ENCODE results near the gene STRIP2.
"Not testable (repeated sequence)": the region's sequence is repeated elsewhere in the genome, so short reads cannot be mapped to it uniquely, and the experiment has no call there.

Gene STRIP2

DNA sequence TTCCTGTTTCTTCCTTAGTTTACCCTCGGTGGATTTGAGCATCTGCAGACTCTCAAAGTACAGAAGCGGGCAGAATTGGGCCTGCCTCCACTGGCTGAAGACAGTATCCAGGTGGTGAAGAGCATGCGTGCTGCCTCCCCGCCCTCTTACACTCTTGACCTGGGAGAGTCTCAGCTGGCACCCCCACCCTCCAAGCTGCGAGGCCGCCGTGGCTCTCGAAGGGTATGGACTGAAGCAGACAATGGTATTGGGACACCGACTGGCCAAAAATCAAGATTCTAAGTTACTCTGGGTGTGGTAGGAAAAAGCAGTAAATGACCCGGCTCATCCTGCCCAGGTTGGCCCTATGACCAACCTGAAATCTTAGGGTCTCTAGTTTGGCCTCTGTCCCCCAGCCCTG is 22.2 kb downstream of the STRIP2 start:
- DNase-seq = no peak

DNA sequence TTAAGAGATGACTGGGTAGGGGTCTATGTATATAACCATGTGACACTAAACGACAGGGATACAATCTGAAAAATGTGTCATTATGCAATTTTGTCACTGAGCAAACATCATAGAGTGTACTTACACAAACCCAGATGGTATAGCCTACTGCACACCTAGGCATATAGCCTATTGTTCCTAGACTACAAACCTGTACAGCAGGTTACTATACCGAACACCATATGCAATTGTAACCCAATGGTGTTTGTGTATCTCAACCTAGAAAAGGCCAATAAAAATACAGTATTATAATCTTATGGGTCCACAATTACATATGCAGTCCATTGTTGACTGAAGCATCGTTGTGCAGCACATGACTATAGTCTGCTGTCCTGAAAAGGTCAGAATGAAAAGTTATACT is 22.9 kb downstream of the STRIP2 start:
- no peak for DNase-seq

DNA sequence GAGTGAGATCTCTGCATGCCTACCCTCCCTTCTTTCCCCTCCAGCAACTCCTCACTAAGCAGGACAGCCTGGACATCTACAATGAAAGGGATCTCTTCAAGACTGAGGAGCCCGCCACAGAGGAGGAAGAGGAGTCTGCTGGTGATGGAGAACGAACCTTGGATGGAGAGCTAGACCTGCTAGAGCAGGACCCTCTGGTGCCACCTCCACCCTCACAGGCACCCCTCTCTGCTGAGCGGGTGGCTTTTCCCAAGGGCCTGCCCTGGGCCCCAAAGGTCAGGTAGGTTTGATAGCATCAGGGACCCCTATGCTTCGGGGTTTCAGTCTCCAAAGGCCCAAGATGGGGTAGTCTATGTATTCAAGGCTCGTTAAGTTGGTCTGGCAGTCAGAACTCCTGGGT is 23.9 kb downstream of the STRIP2 start:
- no peak for DNase-seq

DNA sequence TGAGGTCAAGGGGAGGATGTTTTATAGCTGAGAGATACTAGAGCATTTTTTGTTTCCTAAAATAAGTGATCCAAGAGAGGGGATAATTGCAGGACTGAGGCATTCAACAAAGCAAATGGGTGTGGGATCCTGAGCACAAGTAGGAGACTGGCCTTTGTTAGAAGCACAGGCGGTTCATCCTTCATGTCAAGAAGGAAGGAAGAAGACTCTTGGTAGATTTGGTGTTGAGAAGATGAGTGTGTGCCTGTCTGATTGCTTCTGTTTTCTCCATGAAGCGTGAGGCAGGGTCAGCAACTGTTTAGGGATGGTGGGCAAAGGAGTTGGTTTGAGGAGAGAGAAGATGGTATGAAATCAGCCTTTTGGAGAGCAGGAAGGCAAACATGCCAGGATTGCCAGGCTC is 27.6 kb downstream of the STRIP2 start:
- no peak for DNase-seq

DNA sequence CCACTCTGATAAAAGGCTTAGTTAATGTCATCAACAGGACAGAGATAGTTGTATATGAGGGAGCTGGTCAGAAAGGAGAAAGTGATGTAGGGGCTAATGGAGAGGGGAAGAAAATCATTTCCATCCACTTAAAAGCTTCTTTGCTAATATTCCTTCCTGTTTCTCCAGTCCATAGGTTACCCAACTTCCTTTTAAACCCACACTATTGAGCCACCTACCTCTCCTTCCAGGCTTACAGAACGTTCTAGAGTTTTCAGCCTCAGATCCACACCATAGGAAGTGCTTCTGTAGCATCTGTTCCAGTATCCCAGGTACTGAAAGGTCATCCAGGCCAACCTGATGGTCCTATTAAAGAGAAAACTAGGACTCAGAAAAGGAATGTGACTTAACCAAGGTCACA is 28.2 kb downstream of the STRIP2 start:
- DNase-seq = no peak

DNA sequence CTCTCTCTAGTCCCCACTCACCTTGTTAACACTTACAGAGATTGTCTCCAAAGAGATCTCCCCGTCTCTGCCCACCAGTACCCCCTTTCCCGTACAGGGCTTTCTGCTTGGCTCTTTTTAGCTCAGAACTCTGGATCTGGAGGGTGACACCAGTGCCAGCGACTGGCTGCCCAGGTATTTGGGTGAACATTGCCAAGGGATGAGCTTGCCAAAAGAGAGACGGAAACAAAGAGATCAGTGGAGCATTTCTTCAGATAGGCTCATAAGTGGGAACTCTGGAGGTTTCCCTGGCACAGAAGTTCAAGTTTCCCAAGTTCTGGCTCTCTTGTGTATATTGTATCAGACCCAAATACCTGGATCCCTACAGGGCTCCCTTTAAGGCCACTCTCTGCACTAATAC is 30.0 kb downstream of the STRIP2 start:
- DNase-seq = no peak

DNA sequence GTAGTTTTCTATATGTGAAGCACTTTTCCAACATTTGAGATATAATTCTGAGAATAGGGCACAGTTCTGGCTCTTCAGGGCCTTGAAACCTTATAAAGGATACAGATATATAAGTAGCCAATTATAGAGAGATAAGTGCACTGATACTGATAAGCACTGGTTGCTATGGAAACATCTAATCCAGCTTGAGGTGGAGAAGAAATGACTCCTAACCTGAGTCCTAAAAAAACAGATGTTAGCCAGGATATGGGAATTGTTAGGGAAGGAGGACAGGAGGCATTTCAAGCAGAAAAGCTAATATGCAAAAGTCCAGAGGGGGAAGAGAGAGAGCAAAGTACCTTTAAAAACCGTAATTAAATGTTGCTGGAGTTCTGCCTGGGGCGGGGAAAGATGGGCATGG is 30.8 kb downstream of the STRIP2 start:
- DNase-seq = no peak

DNA sequence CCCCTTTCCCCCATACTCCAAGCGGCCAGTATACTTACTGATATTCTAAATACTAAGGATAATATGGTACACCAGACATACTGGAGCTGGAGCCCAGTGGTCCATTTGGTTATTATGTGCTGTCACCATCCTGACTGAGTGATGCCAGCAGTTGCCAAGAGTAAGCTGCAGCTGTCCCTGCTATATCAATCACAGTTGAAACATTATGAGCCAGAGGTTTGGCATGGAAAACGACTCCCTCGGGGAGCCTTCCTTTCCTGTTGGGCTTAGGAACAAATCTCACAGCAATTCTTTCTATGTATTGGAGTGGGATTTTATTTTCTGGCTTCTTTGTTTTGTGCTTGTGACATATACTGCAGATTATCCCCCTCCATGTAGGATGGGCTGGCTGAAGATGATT is 32.6 kb downstream of the STRIP2 start:
- no peak for DNase-seq

DNA sequence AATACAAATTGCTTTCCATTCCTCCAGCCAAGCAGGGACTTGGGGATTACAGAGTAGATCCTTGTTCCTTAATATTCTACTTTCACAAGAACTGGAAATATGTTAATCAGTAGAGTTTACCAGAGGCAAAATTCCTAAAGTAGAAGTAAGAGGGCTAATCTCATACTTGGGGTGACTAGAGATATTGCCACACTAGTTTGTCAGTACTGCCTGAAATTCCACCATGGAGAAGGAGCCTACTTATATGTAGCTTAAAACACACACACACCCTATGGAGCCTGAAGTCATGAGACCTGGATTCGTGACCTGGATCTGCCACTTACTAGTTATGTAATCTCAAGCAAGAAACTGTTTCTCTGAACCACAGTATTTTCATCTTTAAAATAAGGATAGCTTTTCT is 33.9 kb downstream of the STRIP2 start:
- DNase-seq = no peak

DNA sequence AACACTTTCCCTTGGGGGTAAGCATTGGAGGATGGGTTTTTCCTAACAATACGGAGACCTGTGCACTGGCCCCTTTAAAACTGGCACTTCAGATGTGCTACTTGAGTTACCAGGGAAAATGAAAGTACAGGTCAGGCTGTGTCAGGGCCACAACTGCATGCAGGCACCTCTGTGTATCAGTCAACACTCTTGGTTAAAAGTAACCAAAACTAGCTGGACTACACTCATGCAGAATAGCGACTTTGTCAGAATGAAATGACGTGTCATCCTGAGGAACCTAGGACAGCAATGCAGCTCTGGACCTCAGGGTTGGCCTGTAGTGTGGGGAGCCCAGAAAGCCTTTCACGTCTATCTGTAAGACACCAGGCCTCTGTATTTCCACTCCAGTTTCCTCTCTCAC is 34.3 kb downstream of the STRIP2 start:
- no peak for DNase-seq

DNA sequence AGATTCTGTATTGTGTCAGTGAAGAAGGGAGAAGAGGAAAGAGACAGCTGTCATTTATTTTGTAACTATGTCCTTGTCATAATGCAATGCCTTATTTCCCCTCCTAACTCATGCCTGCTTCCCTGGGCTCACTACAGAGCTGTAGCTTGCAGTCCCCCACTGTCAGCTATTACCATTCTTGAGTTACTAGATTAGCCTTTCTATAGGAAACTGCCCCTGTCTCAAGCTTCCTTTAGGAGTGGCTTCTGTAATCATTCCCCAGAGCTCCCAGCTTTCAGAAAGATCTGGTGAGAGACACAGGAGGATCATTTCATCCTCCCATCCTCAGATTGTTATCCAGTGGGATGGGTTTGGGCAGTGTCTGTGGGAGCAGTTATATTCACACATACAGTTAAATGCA is 35.7 kb downstream of the STRIP2 start:
- DNase-seq = no peak

DNA sequence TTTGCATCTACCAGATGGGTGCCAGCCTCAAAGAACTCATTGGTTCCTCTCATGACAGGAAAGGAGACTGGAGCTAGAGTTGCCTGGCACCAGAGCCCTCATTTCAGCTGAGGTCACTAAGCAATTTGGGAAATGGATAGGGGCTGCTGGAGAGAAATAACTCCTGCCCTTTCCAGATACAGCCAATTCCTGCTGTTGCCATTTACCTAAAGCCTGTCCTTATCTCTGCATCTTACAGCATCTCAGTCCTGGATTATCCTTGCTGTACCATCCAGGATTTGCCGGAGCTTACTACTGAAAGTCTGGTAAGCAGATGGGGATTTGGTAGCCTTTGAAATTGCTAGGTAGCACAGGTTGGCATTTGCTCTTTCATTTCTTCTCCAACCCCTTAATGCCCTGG is 36.2 kb downstream of the STRIP2 start:
- DNase-seq = no peak

DNA sequence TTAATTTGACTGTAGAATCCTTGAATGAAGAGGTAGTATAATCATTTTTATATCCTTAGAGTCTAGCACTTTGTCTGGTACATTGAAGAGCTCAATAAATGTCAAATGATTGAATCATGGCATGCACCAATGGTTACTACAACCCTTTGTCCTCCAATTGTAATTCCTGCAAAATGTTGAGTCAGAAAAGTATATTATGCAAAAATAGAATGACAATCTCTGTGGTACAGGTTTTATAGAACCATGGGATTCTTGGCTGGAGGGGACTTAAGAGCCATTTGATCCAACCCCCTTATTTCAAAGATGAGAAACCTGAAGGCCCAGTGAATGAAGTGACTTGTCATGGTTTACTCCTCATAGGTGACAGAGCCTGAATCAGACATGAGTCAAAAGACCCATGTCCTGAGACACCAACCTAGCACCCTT is 37.2 kb downstream of the STRIP2 start:
- DNase-seq = no peak

DNA sequence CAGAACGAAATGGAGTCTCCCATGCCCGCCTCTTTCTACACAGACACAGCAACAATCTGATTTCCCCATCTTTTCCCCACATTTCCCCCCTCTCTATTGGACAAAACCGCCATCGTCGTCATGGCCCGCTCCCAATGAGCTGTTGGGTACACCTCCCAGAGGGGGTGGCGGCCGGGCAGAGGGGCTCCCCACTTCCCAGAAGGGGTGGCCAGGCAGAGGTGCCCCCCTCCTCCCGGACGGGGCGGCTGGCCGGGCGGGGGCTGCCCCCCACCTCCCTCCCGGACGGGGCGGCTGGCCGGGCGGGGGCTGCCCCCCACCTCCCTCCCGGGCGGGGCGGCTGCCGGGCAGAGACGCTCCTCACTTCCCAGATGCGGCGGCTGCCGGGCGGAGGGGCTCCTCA is 41.7 kb downstream of the STRIP2 start:
- DNase-seq = not testable (repeated sequence)

DNA sequence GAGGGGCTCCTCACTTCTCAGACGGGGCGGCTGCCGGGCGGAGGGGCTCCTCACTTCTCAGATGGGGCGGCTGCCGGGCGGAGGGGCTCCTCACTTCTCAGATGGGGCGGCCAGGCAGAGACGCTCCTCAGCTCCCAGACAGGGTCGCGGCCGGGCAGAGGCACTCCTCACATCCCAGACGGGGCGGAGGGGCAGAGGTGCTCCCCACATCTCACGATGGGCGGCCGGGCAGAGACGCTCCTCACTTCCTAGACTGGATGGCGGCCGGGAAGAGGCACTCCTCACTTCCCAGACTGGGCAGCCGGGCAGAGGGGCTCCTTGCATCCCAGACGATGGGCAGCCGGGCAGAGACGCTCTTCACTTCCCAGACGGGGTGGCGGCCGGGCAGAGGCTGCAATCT is 42.2 kb downstream of the STRIP2 start:
- DNase-seq = not testable (repeated sequence)

DNA sequence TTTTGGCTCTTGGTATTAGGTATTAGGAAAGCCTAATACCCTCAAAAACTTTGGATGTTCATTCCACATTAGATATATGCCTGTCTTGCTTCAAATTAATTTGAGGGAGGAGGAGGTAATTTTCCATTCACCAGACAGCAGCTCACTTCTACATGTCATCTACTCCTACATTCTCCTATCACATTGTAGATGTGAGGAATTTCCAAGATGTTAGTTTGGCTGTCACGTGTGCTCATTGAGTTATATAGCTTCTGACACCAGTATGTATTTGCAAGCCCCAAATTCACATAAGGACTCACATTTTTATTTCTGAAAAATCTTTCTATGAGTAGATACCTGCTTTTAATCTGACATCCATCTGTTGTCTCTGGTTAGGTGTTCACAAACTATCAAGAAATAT is 45.6 kb downstream of the STRIP2 start:
- DNase-seq = no peak

DNA sequence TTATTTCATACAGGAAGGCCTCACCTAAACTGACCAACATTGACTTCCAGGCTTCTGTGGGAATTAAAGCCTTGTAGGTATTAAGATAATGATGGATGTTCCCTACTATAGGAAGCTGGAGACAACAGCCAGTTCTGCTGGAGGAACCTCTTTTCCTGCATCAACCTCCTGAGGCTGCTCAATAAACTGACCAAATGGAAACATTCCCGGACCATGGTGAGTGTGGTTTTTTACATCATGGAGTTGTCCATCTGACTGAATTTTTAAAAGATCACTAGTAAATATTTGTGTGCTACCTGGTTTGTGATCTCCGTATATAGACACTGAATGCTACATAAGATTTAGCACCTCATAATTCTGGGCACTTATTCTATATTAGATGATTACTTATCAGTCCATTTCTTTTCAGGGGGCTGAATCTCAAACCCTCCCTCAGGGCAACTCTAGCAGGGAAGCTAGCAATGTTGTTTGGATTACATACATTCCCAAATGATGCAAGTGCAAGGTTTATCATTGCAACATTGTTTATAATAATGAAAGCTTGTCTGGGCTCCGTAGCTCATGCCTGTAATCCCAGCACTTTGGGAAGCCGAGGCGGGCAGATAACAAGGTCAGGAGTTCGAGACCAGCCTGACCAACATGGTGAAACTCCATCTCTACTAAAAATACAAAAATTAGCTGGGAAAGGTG is 46.6 kb downstream of the STRIP2 start:
- no peak for DNase-seq

DNA sequence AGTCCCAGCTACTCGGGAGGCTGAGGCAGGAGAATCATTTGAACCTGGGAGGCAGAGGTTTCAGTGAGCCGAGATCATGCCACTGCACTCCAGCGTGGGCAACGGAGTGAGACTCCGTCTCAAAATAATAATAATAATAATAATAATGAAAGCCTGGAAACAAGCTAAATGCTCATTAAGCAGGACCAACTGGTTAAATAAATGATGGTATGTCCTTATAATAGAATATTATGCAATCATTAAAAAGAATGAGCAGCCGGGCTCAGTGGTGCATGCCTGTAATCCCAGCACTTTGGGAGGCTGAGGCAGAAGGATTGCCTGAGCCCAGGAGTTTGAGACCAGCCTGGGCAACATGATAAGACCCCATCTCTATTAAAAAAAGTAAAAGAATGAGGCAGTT is 47.1 kb downstream of the STRIP2 start:
- DNase-seq = not testable (repeated sequence)

DNA sequence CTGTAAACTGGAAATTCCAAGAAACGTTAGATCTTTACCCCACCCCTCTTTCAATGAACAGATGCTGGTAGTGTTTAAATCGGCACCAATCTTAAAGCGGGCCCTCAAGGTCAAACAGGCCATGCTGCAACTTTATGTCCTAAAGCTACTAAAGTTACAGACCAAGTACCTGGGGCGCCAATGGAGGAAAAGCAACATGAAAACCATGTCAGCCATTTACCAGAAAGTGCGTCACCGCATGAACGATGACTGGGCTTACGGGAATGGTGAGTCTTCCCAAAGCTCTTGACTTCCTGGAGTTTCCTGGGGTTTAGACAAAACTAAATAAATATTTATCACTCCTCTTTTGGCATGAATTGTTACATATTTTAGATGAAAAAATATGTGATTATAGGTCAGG is 48.5 kb downstream of the STRIP2 start:
- no peak for DNase-seq

DNA sequence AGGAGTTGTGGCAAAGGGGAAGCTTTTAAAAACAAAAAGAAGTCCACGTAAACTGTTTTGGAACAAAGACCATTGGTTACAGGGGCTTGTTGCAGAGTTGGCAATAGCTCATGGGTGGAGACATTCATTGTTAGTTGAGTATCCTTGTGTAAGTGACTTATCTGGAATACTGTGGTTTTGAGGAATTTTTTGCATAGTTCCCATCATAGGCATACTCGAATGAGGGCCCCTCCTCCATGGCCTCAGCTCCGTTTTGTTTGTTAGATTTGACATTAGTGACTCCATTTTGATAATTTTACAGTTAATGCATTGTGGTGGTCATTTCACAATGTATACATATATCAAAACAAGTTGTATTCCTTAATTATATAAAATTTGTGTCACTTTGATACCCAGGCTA is 55.3 kb downstream of the STRIP2 start:
- DNase-seq = no peak

DNA sequence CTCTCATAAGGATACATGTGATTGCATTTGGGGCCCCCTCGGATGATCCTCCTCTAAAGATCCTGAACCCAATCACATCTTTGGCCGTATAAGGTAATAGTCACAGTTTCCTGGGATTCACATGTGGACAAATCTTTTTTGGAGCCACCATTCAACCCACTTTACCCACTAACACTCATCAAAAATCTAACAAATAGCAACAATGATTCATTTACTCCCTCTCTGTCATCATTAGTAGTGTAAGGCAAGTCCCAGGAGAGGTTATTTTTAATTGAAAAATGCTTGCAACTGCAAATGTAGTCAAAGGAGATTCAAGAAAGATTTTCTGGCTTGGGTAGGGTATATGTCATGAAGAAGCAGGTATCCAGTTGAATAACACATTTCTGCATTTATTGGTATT is 58.2 kb downstream of the STRIP2 start:
- no peak for DNase-seq

DNA sequence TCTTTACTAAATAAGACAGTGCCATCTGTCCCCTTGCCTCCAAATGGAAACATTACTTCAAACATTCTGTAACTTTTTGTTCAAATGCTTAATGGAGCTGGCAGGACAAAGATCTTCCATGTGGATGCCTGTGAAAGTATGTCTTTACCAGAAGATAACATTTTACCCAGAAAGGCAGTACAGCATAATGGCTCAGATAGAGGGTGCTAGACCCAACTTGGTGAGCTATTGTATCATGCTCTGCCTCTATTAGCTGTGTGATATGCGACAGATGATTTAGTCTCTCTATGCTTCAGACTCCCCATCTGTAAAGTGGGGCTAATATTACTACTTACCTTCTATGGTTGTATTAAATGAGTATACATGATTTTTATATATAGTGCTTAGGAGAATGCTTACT is 59.3 kb downstream of the STRIP2 start:
- no peak for DNase-seq

DNA sequence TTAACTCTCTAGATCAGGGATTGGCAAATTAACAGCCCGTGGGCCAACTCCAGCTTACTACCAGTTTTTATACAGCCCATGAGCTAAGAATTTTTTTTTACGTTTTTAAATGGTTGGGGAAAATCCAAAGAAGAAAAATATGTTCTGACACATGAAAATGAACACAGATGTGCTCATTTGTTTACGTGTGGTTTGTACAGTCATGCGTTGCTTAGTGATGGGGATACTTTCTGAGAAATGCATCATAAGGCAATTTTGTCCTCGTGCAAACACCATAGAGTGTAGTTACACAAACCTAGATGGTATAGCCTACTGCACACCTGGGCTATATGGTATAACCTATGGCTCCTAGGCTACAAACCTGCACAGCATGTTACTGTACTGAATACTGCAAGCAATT is 59.8 kb downstream of the STRIP2 start:
- DNase-seq = no peak

DNA sequence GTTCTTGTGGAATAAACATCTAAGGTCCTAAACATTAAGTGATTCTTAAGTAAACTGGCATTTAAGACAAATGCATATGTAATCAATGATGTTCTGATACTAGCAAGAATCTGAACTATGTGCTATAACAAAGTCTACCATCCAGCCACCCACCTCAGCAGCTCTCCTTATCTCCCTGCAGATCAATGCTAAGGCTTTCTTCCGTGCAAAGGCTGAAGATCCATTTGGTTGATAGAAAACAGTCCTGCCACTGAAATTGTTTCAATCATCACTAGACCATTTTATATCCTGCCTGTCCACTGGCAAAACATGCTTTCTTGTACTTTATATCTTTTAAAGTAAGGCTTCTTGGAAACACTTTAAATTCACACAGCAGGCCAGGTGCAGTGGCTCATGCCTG is 61.8 kb downstream of the STRIP2 start:
- DNase-seq = no peak

DNA sequence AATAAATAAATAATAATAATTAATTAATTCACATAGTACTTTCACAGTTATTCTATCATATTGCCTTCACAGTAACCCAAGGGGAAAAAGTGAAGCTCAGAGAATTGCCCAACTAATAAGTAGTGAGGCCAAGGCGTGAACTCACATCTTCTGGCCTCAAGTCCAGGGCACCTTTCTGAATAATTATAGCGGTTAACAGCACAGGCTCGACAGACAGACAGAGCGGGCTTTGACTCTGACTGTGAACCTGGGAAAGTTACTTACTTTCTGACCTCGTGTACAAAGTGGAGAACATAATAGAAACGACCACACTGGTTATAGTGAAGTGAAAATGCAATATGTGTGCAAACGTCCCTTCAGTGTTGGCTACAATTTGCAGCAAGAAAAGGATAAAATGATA is 62.4 kb downstream of the STRIP2 start:
- DNase-seq = no peak

Data from C1 segment of cervical spinal cord (tissue), 14 donors.